Caki2 (cell line): Measurements from ENCODE around the gene IMPG1. TPM values are rescaled to one million over a fixed set of nuclear protein-coding genes. Genes with fewer than 3 reads are reported as not detected.
A peak's percentile ranks its signal among the peaks of the same experiment; 100 is the strongest.

Experiments
- DNase-seq: peaks from one replicate; pipeline ENCODE4 v3.0.0-alpha.2; 2015; ENCODE audit warnings: low read depth
- in situ Hi-C: cut with HindIII; loops from 2 replicates; pipeline ENCODE4 v1.10.0; 2016; ENCODE audit warnings: low sequenced_read_pairs, low pct_unique_long_range_greater_than_20kb, mixed read lengths
- total RNA-seq: library from RNA; depleted of rRNA; stranded (reverse); fragments of >200 nt; shearing (Covaris generic); gene quantifications from 2 replicates; pipeline ENCODE4 v1.2.3, GENCODE V29; 2014; ENCODE audit warnings: low replicate concordance

IMPG1 gene
- total RNA-seq, 1 experiment from 2014 or later, result not detected

GRCh38 chr6:75970093-75970492 lies 102.4 kb downstream of the IMPG1 start:
- in situ Hi-C loops, result no loop called here
- DNase-seq, result no peak

- no peak for DNase-seq
- in situ Hi-C loops, result no loop called here
Observed at GRCh38 chr6:75968143-75968542, 104.3 kb downstream of the IMPG1 start.

DNA sequence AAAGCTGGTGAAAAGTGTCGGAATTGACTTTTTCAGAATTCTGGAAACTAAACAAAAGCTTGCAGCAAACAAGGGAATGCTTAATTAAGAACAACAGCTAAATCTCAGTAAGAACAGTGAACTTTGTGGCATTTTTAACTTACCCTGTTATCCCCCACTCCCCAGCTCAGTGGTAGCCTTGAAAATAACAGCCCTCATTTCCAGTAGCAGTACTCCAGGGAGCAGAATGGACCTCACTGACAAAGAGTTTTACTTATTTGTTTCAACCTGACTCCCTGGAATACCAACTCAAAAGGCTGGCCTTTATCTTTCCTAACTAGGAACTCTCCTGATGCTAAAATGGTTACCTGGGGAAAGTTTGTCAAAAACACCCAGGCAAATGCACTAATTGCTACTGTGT lies 108.9 kb downstream of the IMPG1 start:
- in situ Hi-C loops, result no loop called here
- no peak for DNase-seq

DNA sequence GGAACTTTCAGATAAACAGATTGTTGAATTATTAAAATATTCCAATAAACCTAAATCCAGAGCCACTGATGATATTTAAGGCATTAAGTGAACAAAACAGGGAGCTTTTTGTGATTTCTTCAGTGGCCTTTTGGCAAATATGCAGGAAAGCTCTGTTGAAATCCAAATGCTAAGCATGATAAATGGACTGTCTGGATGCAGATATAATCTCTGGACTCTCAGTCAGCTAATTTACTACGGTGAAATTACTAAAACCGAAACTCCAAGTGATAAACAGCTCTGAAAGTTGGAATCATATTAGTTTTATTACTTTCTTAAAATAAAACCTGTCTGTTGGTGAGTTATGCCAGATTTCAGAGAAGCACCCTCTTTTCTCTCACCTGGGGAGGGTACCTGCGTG lies 120.3 kb downstream of the IMPG1 start:
- DNase-seq, result no peak
- in situ Hi-C loops, result no loop called here

DNA sequence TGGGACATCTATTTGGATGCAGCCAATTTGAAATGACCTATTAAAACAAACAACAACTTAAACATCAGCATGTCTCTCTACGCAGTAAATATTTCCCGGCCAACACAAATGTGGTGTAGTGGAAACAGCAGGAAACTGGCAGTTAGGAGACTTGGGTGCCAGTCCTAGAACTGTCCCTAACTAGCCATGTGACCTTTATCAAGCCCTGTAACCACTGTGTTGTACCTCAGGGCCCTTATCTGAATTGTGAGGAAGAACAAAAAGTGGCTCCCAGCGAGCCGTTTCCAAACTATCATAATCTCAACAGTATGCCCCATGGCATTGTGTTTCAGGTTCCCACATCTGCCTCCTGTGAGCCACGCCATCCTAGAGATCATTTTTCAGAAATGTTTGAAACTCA lies 124.5 kb downstream of the IMPG1 start:
- DNase-seq, result no peak
- in situ Hi-C loops, result no loop called here

DNA sequence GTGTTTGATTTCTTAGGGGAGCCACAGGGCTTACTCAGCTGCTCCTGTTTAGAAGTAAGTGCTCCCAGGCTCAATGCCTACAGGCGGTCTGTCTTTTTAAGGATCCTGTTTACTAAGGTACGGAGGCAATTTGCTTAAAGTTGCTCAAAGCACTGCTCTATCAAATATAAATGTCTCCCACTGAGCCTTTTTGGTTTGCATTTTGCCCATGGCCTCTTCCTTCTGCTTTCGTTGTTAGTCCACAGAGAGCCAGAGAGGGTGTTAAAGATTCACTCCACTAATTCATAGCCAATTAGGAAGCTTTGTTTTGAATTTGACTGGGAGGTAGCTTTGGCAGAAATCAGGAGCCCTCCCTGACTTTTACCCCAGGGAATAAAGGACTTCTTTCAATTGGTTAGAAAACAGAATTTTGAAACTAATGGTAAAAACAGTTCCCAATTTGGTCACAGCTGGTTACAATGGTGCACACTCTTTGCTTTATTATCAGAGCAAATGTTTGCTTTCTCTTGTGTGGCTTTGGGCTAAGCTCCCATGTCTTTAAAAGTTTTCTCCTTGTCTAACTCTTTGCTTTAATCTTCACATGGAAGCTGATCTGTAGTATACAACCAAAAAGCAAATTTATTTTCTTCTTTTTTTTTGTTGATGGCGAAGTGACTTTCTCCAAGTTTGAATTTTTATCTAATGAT lies 126.2 kb downstream of the IMPG1 start:
- DNase-seq, result no peak
- in situ Hi-C loops, result no loop called here

- no peak for DNase-seq
- in situ Hi-C loops, result no loop called here
Observed at GRCh38 chr6:75943381-75943780, 129.1 kb downstream of the IMPG1 start.

DNA sequence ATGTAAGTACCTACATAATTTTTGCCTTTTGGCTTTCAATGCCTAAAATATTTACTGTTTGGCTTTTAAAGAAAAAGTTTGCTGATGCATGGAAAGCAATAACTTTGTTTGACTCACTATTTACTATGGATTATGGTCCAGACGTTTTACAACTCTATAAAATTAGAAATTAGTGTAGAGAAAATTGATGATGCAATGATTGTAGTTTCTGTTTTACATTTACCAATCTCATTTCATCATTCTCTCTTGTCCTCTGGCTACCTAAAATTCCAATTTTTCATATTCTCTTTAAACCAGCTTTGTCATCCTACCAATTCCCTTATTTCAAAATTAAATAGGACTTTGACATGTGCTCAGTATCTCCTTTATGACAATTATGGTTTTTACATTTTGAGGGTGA lies 131.0 kb downstream of the IMPG1 start:
- in situ Hi-C loops, result no loop called here
- no peak for DNase-seq

- in situ Hi-C loops, result no loop called here
- no peak for DNase-seq
Observed at GRCh38 chr6:75940564-75940963, 131.9 kb downstream of the IMPG1 start.

DNA sequence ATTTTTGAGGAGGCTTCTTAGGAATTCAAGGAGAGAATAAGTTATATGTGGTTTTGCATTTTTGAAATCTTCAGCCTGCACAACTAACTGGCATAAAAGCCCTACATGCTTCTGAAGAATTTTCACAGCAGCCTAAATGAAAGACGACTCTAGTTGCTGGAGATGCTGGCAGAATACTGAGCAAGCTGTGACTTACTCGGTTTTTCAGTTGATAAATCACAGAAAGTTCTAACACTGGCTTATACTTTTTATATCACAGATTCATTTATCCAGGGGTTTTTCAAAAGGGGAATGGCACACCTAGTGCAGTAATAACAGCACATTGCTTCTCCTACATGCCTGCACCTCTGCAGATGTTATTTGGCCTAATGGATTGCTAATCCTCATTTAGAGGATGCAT lies 134.6 kb downstream of the IMPG1 start:
- no peak for DNase-seq
- in situ Hi-C loops, result no loop called here

DNA sequence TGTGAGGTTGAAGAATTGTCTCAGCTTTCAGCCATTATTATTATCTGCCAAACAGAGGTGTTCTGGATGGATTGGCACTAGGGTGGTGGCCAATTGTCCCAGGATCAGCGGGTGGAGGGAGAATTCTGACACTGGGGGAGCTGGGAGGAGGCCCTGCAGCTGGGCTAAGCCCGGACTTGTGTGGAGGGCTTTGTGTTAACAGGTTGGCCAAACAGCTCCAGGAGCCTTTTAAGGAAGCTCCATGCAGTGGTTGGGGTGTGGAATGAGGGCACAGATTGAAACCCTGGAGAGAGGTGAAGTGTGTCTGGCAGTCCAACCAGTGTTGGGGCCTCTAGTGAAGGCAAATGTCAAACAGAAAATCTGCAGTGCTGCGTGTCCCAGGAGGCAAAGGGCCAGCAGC lies 135.8 kb downstream of the IMPG1 start:
- no peak for DNase-seq
- in situ Hi-C loops, result no loop called here

DNA sequence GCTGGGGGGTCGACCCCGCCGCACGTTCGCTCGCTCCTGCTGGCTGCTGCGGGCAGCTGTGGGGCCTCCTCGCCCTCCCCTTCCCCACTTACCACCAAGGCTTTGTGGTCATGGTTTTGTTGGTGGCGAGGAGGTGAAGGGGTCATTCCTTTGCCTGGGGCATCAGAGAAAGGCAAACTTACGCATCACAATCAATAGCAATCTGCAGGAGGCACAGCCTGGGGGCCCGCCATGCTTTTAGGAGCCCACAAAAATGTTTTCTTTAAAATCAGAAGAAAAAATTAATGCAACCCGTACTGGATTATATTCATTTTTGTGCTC lies 137.0 kb downstream of the IMPG1 start:
- DNase-seq, result no peak
- in situ Hi-C loops, result no loop called here

DNA sequence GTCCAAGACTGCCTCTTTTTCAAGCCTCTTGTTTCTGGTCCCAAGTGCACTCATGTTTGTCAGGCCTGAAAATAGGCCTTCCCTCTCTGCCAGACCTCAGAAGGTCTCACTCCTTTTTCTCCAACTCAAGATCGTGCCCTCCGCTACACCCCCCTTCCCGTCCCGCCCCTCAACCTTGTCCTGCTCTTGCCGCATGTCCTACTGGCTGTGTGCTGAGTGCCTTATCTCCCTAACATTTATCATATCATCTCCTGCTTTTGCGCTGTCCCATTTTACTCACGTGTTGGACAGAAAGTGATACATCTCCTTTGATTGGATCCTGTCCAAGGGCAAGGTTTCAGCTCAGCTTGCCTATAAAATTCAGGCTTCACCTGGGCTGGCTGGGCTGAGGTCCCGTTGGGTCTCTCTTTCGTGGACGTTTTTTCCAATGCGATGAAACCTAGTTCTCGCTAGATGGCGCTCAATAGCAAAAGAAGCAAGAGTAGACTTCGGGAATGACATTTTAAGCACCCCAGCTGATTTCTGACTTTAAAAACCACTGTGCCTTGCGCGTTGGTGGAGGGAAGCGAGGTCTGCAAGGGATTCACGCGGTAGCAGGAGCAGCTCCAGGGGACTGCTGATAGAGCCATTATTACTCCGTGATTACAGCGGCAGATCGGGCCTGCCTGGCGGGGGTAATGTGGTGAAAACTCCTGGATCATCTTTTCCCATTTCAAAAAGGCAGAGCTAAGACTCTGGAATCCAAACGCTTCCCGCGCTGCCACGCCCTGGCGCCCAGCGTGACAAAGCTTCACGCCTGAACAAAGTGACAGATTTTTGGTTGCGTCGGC lies 137.6 kb downstream of the IMPG1 start:
- in situ Hi-C loops, result no loop called here

DNA sequence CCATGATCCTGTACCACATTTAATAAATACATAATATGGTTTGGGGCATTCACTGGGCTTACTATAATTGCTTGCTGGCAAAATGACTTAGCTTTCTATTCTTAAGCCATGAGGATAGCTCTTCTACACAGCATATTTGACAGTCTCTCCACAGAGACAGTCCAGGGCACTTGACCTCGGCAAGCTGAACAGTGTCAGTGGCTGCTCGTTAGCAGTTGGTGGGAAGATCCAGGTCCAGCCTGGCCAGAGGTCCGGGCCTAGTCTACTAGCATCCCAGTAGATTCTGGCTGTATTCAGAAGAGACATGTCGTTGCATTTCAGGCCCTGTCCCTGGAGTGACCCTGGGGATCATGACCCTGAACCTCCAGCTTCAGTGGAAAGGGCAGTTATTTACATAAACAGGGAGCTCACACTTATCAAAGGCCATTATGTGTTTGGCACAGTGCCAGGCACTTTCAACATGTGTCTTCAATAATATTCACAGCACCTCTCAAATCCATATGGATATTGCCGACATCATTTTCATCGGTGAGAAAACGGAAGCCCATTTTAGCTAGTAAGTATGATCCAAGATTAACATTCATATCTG lies 139.0 kb downstream of the IMPG1 start:
- in situ Hi-C loops, result no loop called here
- DNase-seq, result no peak

More for the DNA sequence above, 137.6 kb downstream of the IMPG1 start:
- DNase-seq, result peak; percentile 56

GRCh38 chr6:75932067-75932466 lies 140.4 kb downstream of the IMPG1 start:
- no peak for DNase-seq
- in situ Hi-C loops, result no loop called here

GRCh38 chr6:75931011-75931680 lies 141.3 kb downstream of the IMPG1 start:
- DNase-seq, result no peak
- in situ Hi-C loops, result no loop called here

DNA sequence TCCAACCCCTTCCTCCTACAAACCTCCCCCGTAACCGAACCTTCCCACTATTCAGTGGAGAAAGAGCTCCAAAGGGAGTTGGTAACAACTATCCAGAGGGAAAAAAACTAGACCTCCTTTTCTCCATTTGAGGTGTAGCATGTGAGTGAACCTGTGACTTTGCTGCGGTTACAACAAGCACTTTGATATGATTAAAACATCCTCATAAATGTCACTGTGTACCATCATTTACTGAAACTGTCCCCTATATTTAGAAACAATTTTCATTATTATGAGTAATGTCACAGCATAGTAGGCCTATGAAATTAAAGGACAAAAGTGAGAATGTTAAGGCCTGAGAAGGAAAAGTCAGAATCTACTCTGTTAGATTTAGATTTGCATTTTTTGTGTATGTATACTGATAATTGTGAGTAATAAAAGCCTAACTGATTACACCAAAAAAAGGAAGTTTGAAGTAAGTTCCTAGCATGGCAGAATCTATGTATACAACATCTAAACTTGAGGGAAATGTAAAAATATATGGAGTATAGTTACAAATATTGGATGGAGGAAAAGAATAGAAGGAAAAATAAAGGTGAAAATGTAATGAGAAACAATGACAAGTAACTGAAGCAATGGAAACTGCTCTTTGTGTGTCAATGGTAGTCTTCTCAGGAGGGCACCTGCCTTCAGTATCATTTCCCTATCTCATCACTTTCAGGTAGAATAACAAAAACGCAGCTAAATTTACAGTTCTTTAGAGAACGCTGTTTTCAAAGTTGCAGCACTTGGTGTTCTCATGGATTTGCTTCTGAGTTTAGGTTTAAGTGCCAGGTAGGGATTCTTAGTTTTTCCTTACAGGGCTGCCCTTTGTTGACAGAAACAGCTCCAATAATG lies 145.9 kb downstream of the IMPG1 start:
- in situ Hi-C loops, result no loop called here
- DNase-seq, result no peak

- DNase-seq, result peak; percentile 13
- in situ Hi-C loops, result no loop called here
Observed at GRCh38 chr6:75922226-75922625, 150.2 kb downstream of the IMPG1 start.
